HepG2 (cell line): Measurements from ENCODE around the gene ZNF101.

ENCODE experiments used
- CTCF ChIP-seq: sonication (generic); formaldehyde crosslinking; IDR thresholded peaks from 2 replicates; pipeline ENCODE4 v1.5.0; 2020; ENCODE audit warnings: mild to moderate bottlenecking, missing genetic modification reagents, moderate library complexity
- KMT2B ChIP-seq: IDR thresholded peaks from 2 replicates; pipeline ENCODE4 v1.6.1; 2016; ENCODE audit warnings: missing genetic modification reagents, missing compliant biosample characterization
- MAX ChIP-seq: IDR thresholded peaks from 2 replicates; pipeline ENCODE4 v1.6.1; 2012; ENCODE audit warnings: inconsistent platforms
- PREB ChIP-seq: sonication (generic); formaldehyde crosslinking; IDR thresholded peaks from 2 replicates; pipeline ENCODE4 v1.4.0; 2020; ENCODE audit warnings: missing genetic modification reagents
- ZNF180 ChIP-seq: sonication (generic); formaldehyde crosslinking; IDR thresholded peaks from 2 replicates; pipeline ENCODE4 v1.4.0; 2020; ENCODE audit warnings: low read depth, missing genetic modification reagents, borderline replicate concordance

- TF ChIP-seq MAX (no peak), PREB (CRISPR knock-in tag) (no peak), ZNF180 (CRISPR knock-in tag) (no peak), CTCF (no peak), KMT2B (CRISPR knock-in tag) (no peak)
These were observed 10.8 kb downstream of the ZNF101 start for GRCh38 chr19:19679176-19680073.
